SK-N-MC (cell line): Measurements from ENCODE around the gene EFCAB11.

Experiments
- EZH2 ChIP-seq: fragments of 200-600 bp; sonication (generic); IDR thresholded peaks from one replicate; pipeline ENCODE4 v1.6.1; 2017; ENCODE audit warnings: antibody characterized with exemption
- FOXP2 ChIP-seq: optimal IDR thresholded peaks from 2 replicates; pipeline ENCODE3; 2011; ENCODE audit warnings: mild to moderate bottlenecking, moderate library complexity; ENCODE audit not compliant: insufficient read depth; ENCODE audit errors: extremely low read length, control extremely low read depth
- POLR2AphosphoS5 ChIP-seq: IDR thresholded peaks from 2 replicates; pipeline ENCODE4 v1.6.1; 2012; ENCODE audit warnings: mild to moderate bottlenecking, low read depth, low read length, borderline replicate concordance

- TF ChIP-seq POLR2AphosphoS5: no peak
- TF ChIP-seq EZH2: no peak
- no peak for TF ChIP-seq FOXP2
Observed at GRCh38 chr14:89927186-89927865, 27.2 kb downstream of the EFCAB11 start.
